SH-SY5Y (cell line): ENCODE results near the gene RBP4.

Experiments
- GATA2 ChIP-seq: IDR thresholded peaks from 2 replicates; pipeline ENCODE4 v1.6.1; 2011; ENCODE audit warnings: mild to moderate bottlenecking, low read depth, low read length
- GATA3 ChIP-seq: IDR thresholded peaks from 2 replicates; pipeline ENCODE4 v1.6.1; 2011; ENCODE audit warnings: low read depth, mild to moderate bottlenecking, low read length, moderate library complexity

- TF ChIP-seq GATA2 (no peak), GATA3 (no peak)
These were observed 20.2 kb downstream of the RBP4 start for GRCh38 chr10:93580828-93581227.
